GM21367 (cell line): Measurements from ENCODE around the gene MAOB.

Source experiments
- ATAC-seq: cut with Tn5 transposase; IDR thresholded peaks from one replicate; pipeline ENCODE4 v1.9.1; 2021; ENCODE audit not compliant: unreplicated experiment

Gene MAOB

DNA sequence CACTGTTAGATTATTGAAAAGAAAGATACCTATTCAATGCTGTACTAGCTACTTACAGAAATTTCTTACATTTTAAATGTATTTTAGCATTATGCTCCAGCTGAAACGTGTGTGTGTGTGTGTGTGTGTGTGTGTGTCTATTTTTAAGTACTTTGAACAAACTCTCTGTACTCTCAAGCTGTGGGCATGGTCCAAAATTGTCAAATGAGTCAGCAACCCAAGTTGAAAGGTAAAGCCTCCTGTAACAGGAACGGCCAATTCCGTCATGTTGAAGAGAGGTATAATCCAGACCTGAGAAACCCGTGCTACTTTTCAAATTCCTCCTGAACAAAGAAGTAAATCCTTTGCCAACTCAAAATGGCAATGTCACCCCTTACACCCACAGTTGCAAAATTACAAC lies 20.5 kb downstream of the MAOB start:
- ATAC-seq: no peak

GRCh38 chrX:43860646-43861370 lies 21.4 kb downstream of the MAOB start:
- ATAC-seq: no peak

DNA sequence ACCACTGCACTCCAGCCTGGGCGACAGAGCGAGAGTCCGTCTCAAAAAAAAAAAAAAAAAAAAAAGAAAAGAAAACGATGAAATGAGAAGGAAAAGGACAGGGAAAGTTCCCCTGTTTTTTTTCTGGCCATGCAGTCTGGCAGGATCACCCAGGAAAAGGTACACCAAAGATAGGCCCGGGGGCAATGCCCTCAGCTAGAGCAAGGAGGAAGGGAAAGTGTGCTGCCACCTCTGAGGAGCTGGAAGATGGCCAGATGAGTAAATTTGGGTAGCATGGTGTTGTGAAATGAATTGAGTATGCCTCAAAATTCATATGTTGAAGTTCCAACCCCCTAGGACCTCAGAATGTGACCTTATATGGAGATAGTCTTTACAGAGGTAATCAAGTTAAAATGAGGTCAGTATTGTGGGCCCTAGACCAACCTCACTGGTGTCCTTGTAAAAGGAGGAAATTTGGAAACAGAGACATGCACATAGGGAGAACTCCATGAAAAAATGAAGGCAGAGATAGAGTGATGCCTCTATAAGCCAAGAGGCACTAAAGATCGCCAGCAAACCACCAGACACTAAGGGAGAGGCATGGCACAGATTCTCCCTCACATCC lies 28.9 kb downstream of the MAOB start:
- no peak for ATAC-seq

GRCh38 chrX:43850629-43851028 lies 31.6 kb downstream of the MAOB start:
- ATAC-seq: no peak

GRCh38 chrX:43849173-43849572 lies 33.1 kb downstream of the MAOB start:
- ATAC-seq: no peak

- no peak for ATAC-seq
These were observed 34.9 kb downstream of the MAOB start for GRCh38 chrX:43847352-43847751.

DNA sequence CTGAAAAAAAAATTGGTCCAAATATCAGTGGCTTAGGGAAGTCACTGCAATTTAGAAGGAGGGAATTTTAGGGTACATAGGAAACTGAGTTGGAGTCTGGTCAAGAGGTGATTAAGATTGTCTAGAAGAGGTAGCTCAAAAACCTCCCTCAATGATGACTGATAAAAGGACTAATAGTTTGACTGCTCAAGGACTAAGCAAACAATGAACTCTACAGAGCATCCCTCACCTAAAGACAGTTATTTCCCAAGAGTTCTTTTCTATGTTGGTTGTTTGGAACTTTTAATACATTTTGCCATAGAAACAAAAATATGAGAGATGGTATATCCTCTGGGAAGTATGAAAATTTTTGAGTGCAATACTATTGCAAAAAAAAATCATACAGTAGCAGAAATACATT lies 35.7 kb downstream of the MAOB start:
- ATAC-seq: no peak

DNA sequence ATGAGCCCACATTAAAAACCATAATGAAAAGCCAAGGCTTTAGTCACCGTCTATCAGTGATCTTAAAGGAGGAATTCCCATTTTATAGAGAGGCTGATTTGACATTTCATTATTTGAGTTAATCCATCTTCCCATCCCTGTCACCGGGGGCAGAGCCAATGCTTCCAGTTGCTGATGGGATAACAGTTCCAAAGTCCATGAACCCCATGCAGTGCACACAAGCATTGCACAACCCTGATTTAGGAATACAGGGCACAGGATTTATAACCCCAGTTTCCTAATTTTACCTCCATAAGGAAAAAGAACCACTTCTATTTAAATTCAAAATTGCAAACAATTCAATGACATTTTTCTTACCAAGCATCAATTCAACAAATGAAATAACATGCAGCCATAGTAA lies 36.5 kb downstream of the MAOB start:
- no peak for ATAC-seq

GRCh38 chrX:43840265-43840664 lies 42.0 kb downstream of the MAOB start:
- ATAC-seq: no peak

DNA sequence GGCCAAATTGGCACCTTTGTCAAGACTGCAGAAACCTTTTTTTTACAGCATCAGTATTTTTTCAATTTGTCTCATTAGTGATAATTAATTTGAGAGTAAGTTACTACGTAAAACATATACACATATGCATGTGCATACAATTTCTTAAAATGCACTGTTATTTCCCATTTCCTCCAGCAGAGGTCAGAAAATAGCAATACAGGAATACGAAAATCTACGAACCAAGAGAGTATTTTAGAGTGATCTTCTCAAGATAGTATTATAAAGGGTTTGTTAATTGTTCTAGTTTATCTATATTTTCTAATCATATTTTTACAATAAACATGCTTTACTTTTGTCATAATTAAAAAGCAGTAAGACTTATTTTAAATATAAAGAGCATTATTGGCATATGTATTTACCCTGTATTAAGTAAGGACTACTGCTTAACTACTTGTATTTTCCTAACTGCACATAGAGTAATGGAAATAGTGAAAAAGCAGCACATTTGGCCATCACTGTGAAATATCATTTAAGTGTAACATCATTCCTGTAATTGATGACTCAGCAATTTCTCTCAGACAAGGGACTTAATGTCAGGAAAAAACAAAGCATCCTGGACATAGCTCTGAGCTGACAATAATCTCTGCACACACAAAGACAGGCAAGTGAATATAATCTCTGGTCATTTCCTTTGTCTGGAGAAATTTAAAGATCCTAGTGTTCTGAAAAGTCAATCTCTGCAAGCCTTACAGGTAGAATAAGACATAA lies 45.6 kb downstream of the MAOB start:
- ATAC-seq: no peak

GRCh38 chrX:43835559-43835958 lies 46.7 kb downstream of the MAOB start:
- ATAC-seq: no peak

- no peak for ATAC-seq
These were observed 54.5 kb downstream of the MAOB start for GRCh38 chrX:43827791-43828190.

DNA sequence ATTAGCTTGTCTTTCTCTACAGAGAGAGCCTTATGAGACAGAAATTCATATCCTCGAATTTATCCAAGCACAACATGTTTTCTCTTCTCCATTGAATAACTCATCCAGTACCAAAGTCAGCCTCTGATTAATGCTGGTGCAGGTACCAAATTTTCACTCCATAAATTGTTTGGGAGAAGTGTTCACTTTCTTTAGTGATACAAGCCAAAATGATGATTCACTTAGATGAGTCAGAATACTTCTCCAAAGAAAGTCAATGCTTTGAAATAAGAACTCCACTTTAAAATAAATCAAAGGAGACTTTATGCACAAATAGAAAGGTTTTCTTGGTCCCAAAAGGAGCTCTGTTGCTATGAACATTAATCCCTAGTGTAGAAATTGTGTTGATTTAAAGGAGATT lies 60.2 kb downstream of the MAOB start:
- ATAC-seq: no peak

GRCh38 chrX:43817444-43817843 lies 64.8 kb downstream of the MAOB start:
- no peak for ATAC-seq

- no peak for ATAC-seq
These were observed 67.0 kb downstream of the MAOB start for GRCh38 chrX:43815209-43815608.

- no peak for ATAC-seq
These were observed 68.4 kb downstream of the MAOB start for GRCh38 chrX:43813898-43814297.

- no peak for ATAC-seq
These were observed 68.9 kb downstream of the MAOB start for GRCh38 chrX:43813319-43813718.

GRCh38 chrX:43809463-43809862 lies 72.8 kb downstream of the MAOB start:
- no peak for ATAC-seq

GRCh38 chrX:43808231-43808630 lies 74.0 kb downstream of the MAOB start:
- ATAC-seq: no peak

- no peak for ATAC-seq
These were observed 76.7 kb downstream of the MAOB start for GRCh38 chrX:43805579-43805978.

- no peak for ATAC-seq
These were observed 78.2 kb downstream of the MAOB start for GRCh38 chrX:43804021-43804420.

GRCh38 chrX:43785930-43786591 lies 96.2 kb downstream of the MAOB start:
- no peak for ATAC-seq
